Measurements from ENCODE around the gene FCER2. TPM values are rescaled to one million over a fixed set of nuclear protein-coding genes. Genes with fewer than 3 reads are reported as not detected.

FCER2 gene
- total RNA-seq, 3 donors from 2014 or later (not counting 1 experiment from before 2014, with no cell fraction given): 0.52 to 1.2 (median 1.0) TPM

GRCh38 chr19:7689165-7689564 lies 12.8 kb downstream of the FCER2 start:
- Histone ChIP-seq H3K4me1 (ENCODE audit: control insufficient read depth, insufficient read depth, low read length) (peaks cover 38% of the 10 kb centered on the region), H3K36me3 (ENCODE audit: control insufficient read depth, insufficient read depth, low read length) (no peaks in the 10 kb centered on the region), H3K9me3 (ENCODE audit: control insufficient read depth, insufficient read depth, low read length) (peaks cover 40% of the 10 kb centered on the region), H3K4me3 (ENCODE audit: low read length) (no peak overlapping the region), H3K27ac (ENCODE audit: low read length) (no peak overlapping the region), H3K27me3 (ENCODE audit: control insufficient read depth, insufficient read depth, low read length) (no peaks in the 10 kb centered on the region)
- intact Hi-C loops (cut with micrococcal nuclease): loop anchor here (10.0 kb wide), 1 partner anchor 54 kb away; the partner anchor contains the start of genes PCP2 and STXBP2
- no peaks in the 10 kb centered on the region for H3K36me3 Mint-ChIP-seq
- H3K4me1 Mint-ChIP-seq: peaks cover 0 to 12% of the 10 kb centered on the region in 2 donors
- no peak overlapping the region for H3K4me3 Mint-ChIP-seq
- no peak for TF ChIP-seq CTCF (IDR thresholded peaks at IDR 0.05)
- no peaks in the 10 kb centered on the region for H3K27me3 Mint-ChIP-seq (ENCODE audit: low read depth in 2 of 2)
- H3K9me3 Mint-ChIP-seq: no peaks in the 10 kb centered on the region
- DNase-seq (no peak), ATAC-seq (no peak)
- whole genome bisulfite sequencing (ENCODE audit: insufficient coverage): 50% methylated on average over 21 of the region's 23 CpGs
- H3K27ac Mint-ChIP-seq: no peak overlapping the region

GRCh38 chr19:7687177-7687576 lies 14.8 kb downstream of the FCER2 start:
- H3K27me3 Mint-ChIP-seq (ENCODE audit: low read depth in 2 of 2): no peaks in the 10 kb centered on the region
- DNase-seq (no peak), ATAC-seq (no peak)
- peaks cover 13% of the 10 kb centered on the region for H3K36me3 ChIP-seq (ENCODE audit: control insufficient read depth, insufficient read depth, low read length)
- H3K27ac ChIP-seq (ENCODE audit: low read length): no peak overlapping the region
- peaks cover 28% of the 10 kb centered on the region for H3K4me1 ChIP-seq (ENCODE audit: control insufficient read depth, insufficient read depth, low read length)
- no peak overlapping the region for H3K4me3 Mint-ChIP-seq
- no peak for TF ChIP-seq CTCF (IDR thresholded peaks at IDR 0.05)
- intact Hi-C loops (cut with micrococcal nuclease): loop anchor here (10.0 kb wide), 1 partner anchor 52 kb away; the partner anchor contains the start of genes PCP2 and STXBP2
- H3K27me3 ChIP-seq (ENCODE audit: control insufficient read depth, insufficient read depth, low read length): no peaks in the 10 kb centered on the region
- H3K27ac Mint-ChIP-seq: no peak overlapping the region
- WGBS (ENCODE audit: insufficient coverage): 94% methylated on average over 12 of the region's 12 CpGs
- peaks cover 26% of the 10 kb centered on the region for H3K9me3 ChIP-seq (ENCODE audit: control insufficient read depth, insufficient read depth, low read length)
- H3K4me3 ChIP-seq (ENCODE audit: low read length): no peak overlapping the region
- H3K36me3 Mint-ChIP-seq: no peaks in the 10 kb centered on the region
- H3K4me1 Mint-ChIP-seq: peaks cover 5 to 19% of the 10 kb centered on the region in 2 donors
- H3K9me3 Mint-ChIP-seq: no peaks in the 10 kb centered on the region

GRCh38 chr19:7685546-7686445 lies 16.1 kb downstream of the FCER2 start:
- intact Hi-C loops (cut with micrococcal nuclease): loop anchor here (10.0 kb wide), 1 partner anchor 51 kb away; the partner anchor contains the start of genes PCP2 and STXBP2
- no peak overlapping the region for H3K27ac Mint-ChIP-seq
- Histone ChIP-seq H3K27me3 (ENCODE audit: control insufficient read depth, insufficient read depth, low read length) (no peaks in the 10 kb centered on the region), H3K4me3 (ENCODE audit: low read length) (no peak overlapping the region), H3K36me3 (ENCODE audit: control insufficient read depth, insufficient read depth, low read length) (peaks cover 13% of the 10 kb centered on the region), H3K27ac (ENCODE audit: low read length) (no peak overlapping the region), H3K4me1 (ENCODE audit: control insufficient read depth, insufficient read depth, low read length) (peaks cover 34% of the 10 kb centered on the region), H3K9me3 (ENCODE audit: control insufficient read depth, insufficient read depth, low read length) (peaks cover 12% of the 10 kb centered on the region)
- H3K4me3 Mint-ChIP-seq: no peak overlapping the region
- H3K4me1 Mint-ChIP-seq: peaks cover 13 to 31% of the 10 kb centered on the region in 2 donors
- H3K36me3 Mint-ChIP-seq: no peaks in the 10 kb centered on the region
- DNase-seq: no peak
- WGBS (ENCODE audit: insufficient coverage): 90% methylated on average over 18 of the region's 19 CpGs
- no peak for ATAC-seq
- H3K27me3 Mint-ChIP-seq (ENCODE audit: low read depth in 2 of 2): no peaks in the 10 kb centered on the region
- no peak for TF ChIP-seq CTCF (IDR thresholded peaks at IDR 0.05)
- no peaks in the 10 kb centered on the region for H3K9me3 Mint-ChIP-seq
